OCI-LY7 (cell line): ENCODE data around the gene SH2D6.
"Not testable (repeated sequence)": the region's sequence is repeated elsewhere in the genome, so short reads cannot be mapped to it uniquely, and the experiment has no call there.

ENCODE experiments used
- EZH2phosphoT487 ChIP-seq: fragments of 200-600 bp; sonication (generic); IDR thresholded peaks from 2 replicates; pipeline ENCODE4 v1.6.1; 2018; ENCODE audit warnings: low read depth, borderline replicate concordance, mild to moderate bottlenecking, mixed run types, antibody characterized with exemption, low read length, moderate library complexity, mixed read lengths
- TF ChIP-seq, protein P1 (sequence below): fragments of 200-600 bp; sonication (generic); conservative IDR thresholded peaks from 2 replicates; pipeline ENCODE4 v1.5.1; 2014; ENCODE audit warnings: mild to moderate bottlenecking, antibody characterized with exemption, low read length, moderate library complexity, mixed read lengths

DNA sequence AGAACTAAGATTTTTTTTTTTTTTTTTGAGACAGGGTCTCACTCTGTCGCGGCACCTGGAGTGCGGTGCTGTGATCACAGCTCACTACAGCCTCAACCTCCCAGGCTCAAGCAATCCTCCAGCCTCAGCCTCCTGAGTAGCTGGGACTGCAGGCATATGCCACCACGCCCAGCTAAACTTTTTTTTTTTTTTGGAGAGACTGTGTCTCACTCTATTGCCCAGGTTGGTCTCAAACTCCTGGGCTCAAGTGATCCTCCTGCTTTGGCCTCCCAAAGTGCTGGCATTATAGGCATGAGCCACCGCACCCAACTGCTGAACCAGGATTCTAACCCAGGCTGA is 4.1 kb upstream of the SH2D6 start:
- TF ChIP-seq, protein P1, sequence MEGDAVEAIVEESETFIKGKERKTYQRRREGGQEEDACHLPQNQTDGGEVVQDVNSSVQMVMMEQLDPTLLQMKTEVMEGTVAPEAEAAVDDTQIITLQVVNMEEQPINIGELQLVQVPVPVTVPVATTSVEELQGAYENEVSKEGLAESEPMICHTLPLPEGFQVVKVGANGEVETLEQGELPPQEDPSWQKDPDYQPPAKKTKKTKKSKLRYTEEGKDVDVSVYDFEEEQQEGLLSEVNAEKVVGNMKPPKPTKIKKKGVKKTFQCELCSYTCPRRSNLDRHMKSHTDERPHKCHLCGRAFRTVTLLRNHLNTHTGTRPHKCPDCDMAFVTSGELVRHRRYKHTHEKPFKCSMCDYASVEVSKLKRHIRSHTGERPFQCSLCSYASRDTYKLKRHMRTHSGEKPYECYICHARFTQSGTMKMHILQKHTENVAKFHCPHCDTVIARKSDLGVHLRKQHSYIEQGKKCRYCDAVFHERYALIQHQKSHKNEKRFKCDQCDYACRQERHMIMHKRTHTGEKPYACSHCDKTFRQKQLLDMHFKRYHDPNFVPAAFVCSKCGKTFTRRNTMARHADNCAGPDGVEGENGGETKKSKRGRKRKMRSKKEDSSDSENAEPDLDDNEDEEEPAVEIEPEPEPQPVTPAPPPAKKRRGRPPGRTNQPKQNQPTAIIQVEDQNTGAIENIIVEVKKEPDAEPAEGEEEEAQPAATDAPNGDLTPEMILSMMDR, result not testable (repeated sequence)
- TF ChIP-seq EZH2phosphoT487, result not testable (repeated sequence)
